Measurements from ENCODE around the gene APLP1.
"Not testable (repeated sequence)": the region's sequence is repeated elsewhere in the genome, so short reads cannot be mapped to it uniquely, and the experiment has no call there.

APLP1 gene

DNA sequence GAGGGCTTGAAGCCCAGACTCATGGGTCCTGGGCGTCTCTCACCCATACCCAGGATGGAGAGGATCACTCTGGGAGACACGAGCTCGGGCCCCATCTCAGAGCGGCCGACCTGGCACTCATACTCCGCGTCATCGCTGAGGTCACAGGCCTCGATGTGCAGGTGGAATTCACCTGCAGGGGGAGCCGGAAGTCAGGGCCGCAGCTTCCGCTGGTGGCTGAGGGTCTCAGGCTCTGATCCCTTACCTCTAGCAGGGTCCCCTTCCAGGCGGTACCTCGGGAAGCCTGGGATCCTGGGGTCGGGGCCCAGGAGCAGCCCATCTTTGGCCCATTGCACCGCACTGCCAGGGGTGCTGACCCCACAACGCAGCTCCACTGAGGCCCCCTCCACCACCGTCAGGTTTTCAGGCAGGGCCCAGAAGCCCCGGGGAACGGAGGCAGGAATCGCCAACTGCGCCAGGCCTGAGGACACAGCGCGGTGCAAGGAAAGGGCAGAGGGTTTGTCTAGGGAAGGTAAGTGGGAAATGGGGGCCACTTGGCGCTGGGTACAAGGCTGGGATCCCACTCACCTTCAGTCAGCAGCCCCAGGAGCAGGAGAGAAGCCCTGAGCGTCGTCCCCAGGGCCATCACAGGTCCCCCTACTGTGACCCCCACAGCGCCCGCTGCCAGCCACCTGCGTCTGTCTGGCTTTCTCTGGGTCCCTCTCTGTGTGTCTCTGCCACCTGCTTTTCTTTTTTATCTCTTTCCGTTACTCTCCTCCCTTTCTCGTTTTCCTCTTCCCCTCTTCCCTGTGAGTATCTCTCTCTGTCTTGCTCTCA, 17.0 kb upstream of the APLP1 start:
- DNase-seq, result no peak
- in situ Hi-C loops (cut with MboI; ENCODE audit: low pct_unique_long_range_greater_than_20kb, low sequenced_read_pairs), result no loop called here

- in situ Hi-C loops (cut with MboI; ENCODE audit: low pct_unique_long_range_greater_than_20kb, low sequenced_read_pairs), result no loop called here
Observed at GRCh38 chr19:35852029-35852780, 16.2 kb upstream of the APLP1 start, which contains the start of gene NPHS1. Gene NPHS1 (minus strand): TSS chr19:35852504. CDS start chr19:35851837, 667 bp downstream.

GRCh38 chr19:35853038-35853756, 15.2 kb upstream of the APLP1 start:
- in situ Hi-C loops (cut with MboI; ENCODE audit: low pct_unique_long_range_greater_than_20kb, low sequenced_read_pairs), result no loop called here
- no peak for DNase-seq

More at GRCh38 chr19:35852029-35852780, 16.2 kb upstream of the APLP1 start, which contains the start of gene NPHS1:
- no peak for DNase-seq

DNA sequence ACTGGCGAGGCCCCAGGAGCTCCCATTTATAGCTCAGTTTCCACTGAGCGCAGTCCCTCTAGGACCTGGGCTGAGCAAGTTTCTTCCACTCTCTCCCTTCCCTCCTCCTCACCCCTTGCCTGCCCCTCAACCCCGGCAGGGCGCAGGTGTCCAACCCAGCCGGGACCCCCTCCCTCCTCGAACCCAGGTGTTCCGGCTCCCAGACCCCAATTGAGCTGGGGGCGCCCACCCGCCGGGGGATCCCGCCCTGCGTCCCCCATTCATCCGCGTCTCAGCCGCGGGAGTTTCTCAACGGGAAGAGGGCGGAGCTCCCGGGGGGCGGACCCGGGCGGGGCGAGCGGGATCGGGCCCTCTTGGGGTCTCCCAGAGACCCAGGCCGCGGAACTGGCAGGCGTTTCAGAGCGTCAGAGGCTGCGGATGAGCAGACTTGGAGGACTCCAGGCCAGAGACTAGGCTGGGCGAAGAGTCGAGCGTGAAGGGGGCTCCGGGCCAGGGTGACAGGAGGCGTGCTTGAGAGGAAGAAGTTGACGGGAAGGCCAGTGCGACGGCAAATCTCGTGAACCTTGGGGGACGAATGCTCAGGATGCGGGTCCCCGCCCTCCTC, 11.7 kb upstream of the APLP1 start, which contains the start of gene KIRREL2:
TSS of gene KIRREL2 (plus strand) at position 366 of the 604 bp plus-strand sequence. CDS start at position 575, 209 bp downstream.
- in situ Hi-C loops (cut with MboI; ENCODE audit: low pct_unique_long_range_greater_than_20kb, low sequenced_read_pairs), result no loop called here
- peak; percentile 58 for DNase-seq

DNA sequence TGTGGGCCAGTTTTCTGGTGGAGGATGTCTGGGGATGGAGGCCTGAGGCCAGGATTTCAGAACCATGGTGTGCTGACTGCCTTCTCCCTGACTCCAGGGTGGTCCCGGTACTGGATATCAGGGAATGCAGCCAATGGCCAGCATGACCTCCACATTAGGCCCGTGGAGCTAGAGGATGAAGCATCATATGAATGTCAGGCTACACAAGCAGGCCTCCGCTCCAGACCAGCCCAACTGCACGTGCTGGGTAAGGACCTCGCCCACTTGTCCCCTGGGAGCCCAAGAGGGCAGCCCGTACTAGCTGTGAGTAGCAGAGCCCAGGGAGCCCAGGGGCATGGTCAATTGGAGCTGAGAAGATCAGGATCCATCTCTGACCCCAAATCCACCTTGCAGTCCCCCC, 10.1 kb upstream of the APLP1 start:
- DNase-seq, result no peak
- in situ Hi-C loops (cut with MboI; ENCODE audit: low pct_unique_long_range_greater_than_20kb, low sequenced_read_pairs), result no loop called here

- in situ Hi-C loops (cut with MboI; ENCODE audit: low pct_unique_long_range_greater_than_20kb, low sequenced_read_pairs), result no loop called here
- DNase-seq, result no peak
Observed at GRCh38 chr19:35859414-35859813, 9.0 kb upstream of the APLP1 start.

DNA sequence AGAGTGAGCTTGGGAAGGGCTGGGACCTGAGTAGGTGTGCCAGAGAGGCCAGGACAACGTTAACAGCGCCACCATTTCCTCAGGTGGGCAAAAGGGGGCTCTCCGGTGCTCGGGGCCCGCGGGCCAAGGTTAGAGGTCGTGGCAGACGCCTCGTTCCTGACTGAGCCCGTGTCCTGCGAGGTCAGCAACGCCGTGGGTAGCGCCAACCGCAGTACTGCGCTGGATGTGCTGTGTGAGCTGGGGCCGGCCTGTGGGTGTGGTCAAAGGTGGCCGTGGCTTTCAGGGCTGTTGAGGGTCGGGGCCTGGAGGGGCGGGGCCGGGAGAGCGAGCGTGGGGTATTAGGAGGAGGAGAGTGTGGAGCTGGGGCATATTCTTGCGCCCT, 7.9 kb upstream of the APLP1 start:
- DNase-seq, result no peak
- in situ Hi-C loops (cut with MboI; ENCODE audit: low pct_unique_long_range_greater_than_20kb, low sequenced_read_pairs), result no loop called here

- in situ Hi-C loops (cut with MboI; ENCODE audit: low pct_unique_long_range_greater_than_20kb, low sequenced_read_pairs), result no loop called here
- no peak for DNase-seq
Observed at GRCh38 chr19:35860818-35861639, 7.3 kb upstream of the APLP1 start.

- in situ Hi-C loops (cut with MboI; ENCODE audit: low pct_unique_long_range_greater_than_20kb, low sequenced_read_pairs), result no loop called here
- no peak for DNase-seq
Observed at GRCh38 chr19:35861640-35862160, 6.7 kb upstream of the APLP1 start.

DNA sequence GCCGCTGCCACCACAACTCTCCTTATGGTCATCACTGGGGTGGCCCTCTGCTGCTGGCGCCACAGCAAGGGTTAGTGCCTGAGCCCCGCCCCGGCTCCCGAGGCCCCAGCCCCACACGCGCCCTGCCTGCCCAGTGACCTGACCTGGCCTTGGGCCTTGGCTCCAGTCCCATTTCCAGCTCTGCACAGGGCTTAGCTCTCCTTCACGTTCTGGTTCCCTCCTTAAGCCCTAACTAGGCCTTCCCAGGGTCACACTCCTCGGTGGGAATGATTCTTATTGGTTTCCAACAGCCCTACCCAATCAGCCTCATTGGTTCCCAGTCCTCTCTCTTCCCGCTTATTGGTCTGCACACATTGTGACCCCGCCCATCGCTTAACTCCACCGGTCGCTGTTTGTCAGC, 5.8 kb upstream of the APLP1 start:
- in situ Hi-C loops (cut with MboI; ENCODE audit: low pct_unique_long_range_greater_than_20kb, low sequenced_read_pairs), result no loop called here
- no peak for DNase-seq

- DNase-seq, result no peak
- in situ Hi-C loops (cut with MboI; ENCODE audit: low pct_unique_long_range_greater_than_20kb, low sequenced_read_pairs), result no loop called here
Observed at GRCh38 chr19:35863018-35863417, 5.4 kb upstream of the APLP1 start.

- in situ Hi-C loops (cut with MboI; ENCODE audit: low pct_unique_long_range_greater_than_20kb, low sequenced_read_pairs), result no loop called here
- DNase-seq, result no peak
Observed at GRCh38 chr19:35868823-35869326, 501 bp downstream of the APLP1 start.

DNA sequence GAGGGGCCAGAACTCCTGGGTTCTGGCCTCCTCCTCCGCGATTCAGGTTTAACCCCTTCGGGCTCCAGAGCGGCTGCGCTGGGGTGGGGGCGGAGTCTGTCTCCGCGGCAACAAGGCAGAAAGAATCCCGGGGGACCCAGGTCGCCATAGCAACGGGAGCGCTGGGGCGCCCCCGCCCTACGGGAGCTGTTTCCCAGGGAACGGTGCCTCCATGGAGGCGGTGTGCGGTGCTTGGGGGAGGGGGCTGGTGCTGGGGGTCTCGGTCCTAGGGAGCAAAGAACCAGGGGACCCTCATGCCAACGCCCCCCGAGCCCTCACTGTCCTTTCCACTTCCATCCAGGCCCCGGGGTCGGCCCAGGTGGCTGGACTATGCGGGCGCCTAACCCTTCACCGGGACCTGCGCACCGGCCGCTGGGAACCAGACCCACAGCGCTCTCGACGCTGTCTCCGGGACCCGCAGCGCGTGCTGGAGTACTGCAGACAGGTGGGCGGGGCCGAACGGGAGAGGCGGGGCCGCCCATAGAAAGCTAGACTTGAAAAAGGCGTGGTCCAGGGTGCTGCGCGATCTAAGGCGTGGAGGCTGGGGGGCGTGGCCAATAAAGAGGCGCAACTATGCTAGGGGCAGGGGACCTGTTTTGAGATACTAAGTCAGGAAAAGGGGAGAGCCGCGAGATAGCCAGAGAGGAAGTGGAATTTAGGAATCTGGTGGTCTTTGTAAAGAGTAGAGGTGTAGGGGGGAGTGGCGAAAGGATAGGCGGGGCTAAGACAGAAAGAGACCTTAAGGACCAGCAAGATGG, 1.2 kb downstream of the APLP1 start:
- peak; percentile 94 for DNase-seq

GRCh38 chr19:35870124-35870736, 1.9 kb downstream of the APLP1 start:
- in situ Hi-C loops (cut with MboI; ENCODE audit: low pct_unique_long_range_greater_than_20kb, low sequenced_read_pairs); DNase-seq: not testable (repeated sequence)

More for the DNA sequence above, 1.2 kb downstream of the APLP1 start:
- in situ Hi-C loops (cut with MboI; ENCODE audit: low pct_unique_long_range_greater_than_20kb, low sequenced_read_pairs), result no loop called here

DNA sequence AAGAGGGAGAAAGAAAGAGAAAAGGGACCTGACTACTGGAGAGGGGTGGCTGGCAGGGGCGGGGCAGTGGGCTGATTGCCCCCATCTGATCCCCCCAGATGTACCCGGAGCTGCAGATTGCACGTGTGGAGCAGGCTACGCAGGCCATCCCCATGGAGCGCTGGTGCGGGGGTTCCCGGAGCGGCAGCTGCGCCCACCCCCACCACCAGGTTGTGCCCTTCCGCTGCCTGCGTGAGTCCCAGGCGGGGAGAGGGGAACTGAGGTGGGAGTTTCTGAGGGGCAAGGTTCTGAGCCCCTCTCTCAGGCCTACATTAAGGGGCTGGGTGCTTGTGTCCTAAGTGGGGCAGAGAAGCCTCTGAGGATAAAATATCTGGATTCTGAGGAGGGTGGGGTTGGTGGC, 2.4 kb downstream of the APLP1 start:
- in situ Hi-C loops (cut with MboI; ENCODE audit: low pct_unique_long_range_greater_than_20kb, low sequenced_read_pairs), result no loop called here

DNA sequence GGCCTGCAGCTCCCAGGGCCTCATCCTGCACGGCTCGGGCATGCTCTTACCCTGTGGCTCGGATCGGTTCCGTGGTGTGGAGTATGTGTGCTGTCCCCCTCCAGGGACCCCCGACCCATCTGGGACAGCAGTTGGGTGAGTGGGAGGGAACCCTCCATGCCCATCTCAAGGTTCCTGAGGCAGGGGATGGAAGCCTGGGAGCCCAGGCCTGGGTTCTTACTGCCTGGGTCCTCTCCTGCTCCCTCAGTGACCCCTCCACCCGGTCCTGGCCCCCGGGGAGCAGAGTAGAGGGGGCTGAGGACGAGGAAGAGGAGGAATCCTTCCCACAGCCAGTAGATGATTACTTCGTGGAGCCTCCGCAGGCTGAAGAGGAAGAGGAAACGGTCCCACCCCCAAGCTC, 3.2 kb downstream of the APLP1 start:
- in situ Hi-C loops (cut with MboI; ENCODE audit: low pct_unique_long_range_greater_than_20kb, low sequenced_read_pairs), result no loop called here
- DNase-seq, result no peak

More for the DNA sequence above, 2.4 kb downstream of the APLP1 start:
- no peak for DNase-seq

GRCh38 chr19:35872180-35872579, 3.8 kb downstream of the APLP1 start:
- DNase-seq, result no peak
- in situ Hi-C loops (cut with MboI; ENCODE audit: low pct_unique_long_range_greater_than_20kb, low sequenced_read_pairs), result no loop called here

Data from KBM-7 (cell line).